SU-DHL-6 (cell line): ENCODE data around the gene PFDN2.

ENCODE experiments used
- CTCF ChIP-seq: fragments of 200-600 bp; sonication (generic); IDR thresholded peaks from one replicate; pipeline ENCODE4 v1.5.1; 2017; ENCODE audit warnings: antibody characterized with exemption, mild to moderate bottlenecking, low read length, moderate library complexity; ENCODE audit not compliant: insufficient read depth, poor library complexity, severe bottlenecking
- EZH2phosphoT487 ChIP-seq: fragments of 200-600 bp; sonication (generic), shearing (Covaris generic); conservative IDR thresholded peaks from 2 replicates; pipeline ENCODE4 v1.6.1; 2018; ENCODE audit warnings: mild to moderate bottlenecking, antibody characterized with exemption, low read length, moderate library complexity, mixed read lengths

GRCh38 chr1:161166669-161167548 is 49.1 kb upstream of the PFDN2 start:
- no peak for TF ChIP-seq CTCF
- TF ChIP-seq EZH2phosphoT487 = no peak
